Vagina (tissue), 2 donors: ENCODE measurements around the gene USP17L21.
"Not testable (repeated sequence)": the region's sequence is repeated elsewhere in the genome, so short reads cannot be mapped to it uniquely, and the experiment has no call there.

Source experiments
- CTCF ChIP-seq, 3 experiments: fragments of 450-650 bp in 2 of 3; fragments of 200-600 bp in 1 of 3; sonication (generic) in 1 of 3; IDR thresholded peaks; one replicate each; pipeline ENCODE4 v1.5.1; 2017 to 2019; ENCODE audit warnings: antibody characterized with exemption in 3 of 3, mild to moderate bottlenecking in 2 of 3, moderate library complexity in 2 of 3
- POLR2A ChIP-seq, 2 donors: fragments of 450-650 bp; IDR thresholded peaks; one replicate each; pipeline ENCODE4 v1.6.1; 2017; ENCODE audit warnings: antibody characterized with exemption in 2 of 2, mild to moderate bottlenecking in 2 of 2, moderate library complexity in 2 of 2
- POLR2AphosphoS5 ChIP-seq, 2 donors: sonication (generic); formaldehyde crosslinking; IDR thresholded peaks; one replicate each; pipeline ENCODE4 v1.9.0; 2017; ENCODE audit warnings: antibody characterized with exemption in 2 of 2, mild to moderate bottlenecking in 2 of 2, low read depth in 1 of 2; ENCODE audit not compliant: insufficient read depth in 1 of 2

GRCh38 chr4:9262572-9262971 lies at the start of gene USP17L21:
- TF ChIP-seq POLR2A (IDR thresholded peaks at IDR 0.05); CTCF (IDR thresholded peaks at IDR 0.05); POLR2AphosphoS5 (IDR thresholded peaks at IDR 0.05; ENCODE audit: insufficient read depth in 1 of 2, low read depth in 1 of 2): not testable (repeated sequence)
